Hematopoietic multipotent progenitor cell treated with erythropoietin and hydrocortisone succinate and interleukin-3 and kit ligand, for 8 days (in vitro differentiated cells): ENCODE results near the gene TSLP.

Experiments
- DNase-seq: peaks from one replicate; pipeline ENCODE4 v3.0.0-alpha.2; 2015

TSLP gene

DNA sequence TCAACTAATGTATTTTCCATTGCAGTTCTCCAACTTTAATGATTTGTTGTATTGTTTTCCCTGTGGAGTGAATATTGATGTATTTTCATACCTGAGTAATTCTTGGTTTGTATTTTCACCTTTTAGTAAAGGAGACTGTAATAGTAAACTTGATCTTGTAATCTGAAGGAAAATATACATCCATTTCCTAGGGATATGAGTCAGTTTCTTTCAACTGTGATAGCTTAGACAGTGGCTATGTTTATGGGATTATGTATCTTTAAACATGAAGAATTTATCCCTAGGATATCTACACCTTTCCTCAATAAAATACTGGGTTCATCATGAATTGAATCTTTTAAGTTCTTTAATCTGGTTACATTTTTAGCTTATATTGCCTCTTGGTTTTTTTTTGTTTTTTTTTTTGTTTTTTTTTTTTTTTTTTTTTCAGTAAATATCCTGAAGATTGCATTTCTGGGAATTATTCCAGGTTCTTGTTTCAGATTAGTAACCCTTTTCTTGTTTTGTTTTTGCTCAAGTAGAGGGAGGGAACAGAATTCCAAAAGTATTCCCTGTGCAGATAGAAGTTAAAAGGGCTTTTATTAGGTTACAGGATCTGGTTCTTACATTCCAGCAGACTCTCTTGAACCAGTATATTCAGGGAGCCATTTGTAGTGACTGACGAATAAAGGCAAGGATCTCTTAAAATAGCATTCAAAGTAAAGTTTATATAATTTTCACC lies 27.7 kb downstream of the TSLP start:
- no peak for DNase-seq

DNA sequence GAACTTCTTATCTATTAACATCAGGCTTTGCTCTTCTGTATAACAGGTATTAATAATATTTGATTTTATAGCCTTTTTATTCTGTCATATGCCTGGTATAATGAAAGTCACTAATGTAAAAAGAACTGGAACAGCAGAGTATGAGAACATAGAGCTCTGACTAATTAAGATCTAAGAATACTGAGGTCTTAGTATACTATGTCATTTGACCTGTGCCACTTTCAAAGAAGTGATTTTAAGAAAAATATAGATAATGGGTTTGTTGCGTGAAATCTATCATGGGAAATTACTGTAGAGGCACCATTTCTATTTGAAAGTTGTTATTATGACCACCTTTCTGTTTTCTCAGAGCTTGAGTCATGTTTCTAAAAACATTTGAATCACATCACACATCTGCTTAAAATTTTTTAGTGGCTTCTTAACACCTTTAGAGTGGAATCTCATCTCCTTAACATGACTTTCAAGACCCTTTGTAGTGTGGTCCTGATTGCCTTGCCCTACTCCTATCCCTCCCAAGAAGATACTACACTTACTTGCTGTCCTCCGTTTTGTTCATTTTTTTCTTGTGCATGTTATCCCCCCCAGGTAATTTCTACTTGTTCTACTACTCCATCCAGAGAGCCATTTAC lies 34.9 kb downstream of the TSLP start:
- no peak for DNase-seq

DNA sequence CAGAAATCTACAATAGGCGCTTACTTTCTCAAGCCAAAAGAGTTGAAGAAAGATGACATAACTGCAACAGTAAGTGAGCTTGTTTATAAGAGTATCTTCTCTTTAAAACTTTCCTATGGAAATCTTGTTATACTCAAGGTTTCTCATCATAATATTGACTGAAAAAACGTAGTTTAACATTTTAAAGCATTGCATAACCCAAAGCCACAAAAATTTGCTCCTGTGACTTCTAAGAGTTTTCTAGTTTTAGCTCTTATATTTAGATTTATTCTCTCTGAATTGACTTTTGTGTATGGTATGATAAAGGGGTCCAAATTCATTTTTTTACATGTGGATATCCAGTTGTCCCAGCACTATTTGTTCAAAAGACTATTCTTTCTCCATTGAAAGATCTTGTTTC lies 35.9 kb downstream of the TSLP start:
- DNase-seq, result no peak

- DNase-seq, result no peak
Observed at GRCh38 chr5:111111956-111112355, 40.4 kb downstream of the TSLP start.

GRCh38 chr5:111113678-111114077 lies 42.2 kb downstream of the TSLP start:
- DNase-seq, result no peak

GRCh38 chr5:111115229-111115628 lies 43.7 kb downstream of the TSLP start:
- no peak for DNase-seq

- no peak for DNase-seq
Observed at GRCh38 chr5:111116550-111116949, 45.0 kb downstream of the TSLP start.

- no peak for DNase-seq
Observed at GRCh38 chr5:111117136-111117535, 45.6 kb downstream of the TSLP start.

DNA sequence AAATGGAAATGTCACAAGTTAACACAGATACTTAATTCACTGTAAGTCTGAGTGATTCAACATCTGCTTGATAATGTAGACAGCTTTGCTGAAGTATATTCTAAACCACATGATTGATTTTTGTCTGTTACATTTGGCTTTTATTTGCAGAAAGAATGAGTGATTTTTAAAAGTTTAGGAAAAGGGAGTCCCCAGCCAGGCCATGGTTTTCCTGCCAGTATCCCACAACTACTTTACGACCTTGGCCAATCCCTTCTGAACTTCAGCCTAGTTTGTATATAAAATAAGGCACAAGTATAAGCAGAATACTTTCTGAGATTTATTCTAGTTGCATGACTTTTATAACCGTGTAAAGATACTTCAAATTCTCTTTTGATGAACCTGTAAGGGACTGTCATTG lies 47.7 kb downstream of the TSLP start:
- DNase-seq, result no peak

- no peak for DNase-seq
Observed at GRCh38 chr5:111119856-111120255, 48.3 kb downstream of the TSLP start.

- no peak for DNase-seq
Observed at GRCh38 chr5:111120911-111121310, 49.4 kb downstream of the TSLP start.

DNA sequence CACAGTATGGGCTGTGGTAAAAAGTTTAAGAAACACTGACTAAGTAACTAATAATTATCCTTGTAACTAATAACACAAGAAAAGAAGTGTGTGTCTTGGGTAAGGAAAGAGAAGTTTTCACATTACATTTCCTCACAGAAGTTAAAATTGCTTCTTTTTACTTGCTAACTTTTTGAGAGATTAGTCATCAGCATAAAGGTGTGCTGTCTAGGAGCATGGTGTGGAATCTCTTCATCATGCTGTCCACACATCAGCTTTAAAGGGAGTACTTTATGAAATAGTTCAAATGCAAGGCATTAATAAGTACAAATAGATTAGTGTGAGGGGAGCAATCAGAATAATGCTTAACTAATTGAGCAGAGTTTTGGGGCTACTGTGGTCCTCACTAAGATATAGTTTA lies 50.4 kb downstream of the TSLP start:
- DNase-seq, result no peak

DNA sequence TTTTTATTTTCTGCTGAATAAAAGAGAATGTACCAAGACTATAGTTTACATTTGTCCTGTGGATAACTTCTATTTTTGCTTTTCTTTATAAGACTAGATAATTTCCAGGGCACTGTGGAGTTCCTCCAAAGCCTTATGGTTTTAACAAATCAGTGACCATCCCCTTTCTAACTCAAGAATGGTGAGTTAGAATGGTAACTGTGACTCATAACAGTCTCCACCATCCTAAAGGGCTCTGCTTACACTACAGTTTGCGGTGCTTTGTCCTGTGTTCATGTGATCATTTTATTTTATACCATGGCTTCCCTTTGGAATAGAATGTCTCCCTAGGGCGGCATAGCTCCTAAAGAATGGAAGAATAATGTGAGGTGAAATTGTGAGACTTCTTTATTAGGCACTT lies 50.9 kb downstream of the TSLP start:
- DNase-seq, result no peak

DNA sequence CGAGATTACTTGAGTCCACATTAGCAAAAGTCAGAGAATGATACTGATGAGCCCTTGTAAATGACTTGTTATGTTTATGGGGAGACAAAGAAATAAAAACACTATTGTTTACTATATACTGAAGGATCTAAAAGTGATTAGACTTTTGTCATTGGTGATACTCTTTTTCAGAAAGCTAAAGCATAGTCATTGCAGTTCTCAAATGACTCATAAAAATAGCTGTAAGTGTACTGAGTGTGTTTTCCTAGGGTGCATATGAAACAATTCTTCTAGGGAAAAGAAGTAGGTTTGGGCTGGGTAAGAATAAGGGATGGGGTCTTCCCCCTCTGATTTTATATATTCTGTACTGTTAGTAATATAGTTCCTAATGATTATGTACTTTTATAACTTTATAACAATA lies 53.3 kb downstream of the TSLP start:
- no peak for DNase-seq

DNA sequence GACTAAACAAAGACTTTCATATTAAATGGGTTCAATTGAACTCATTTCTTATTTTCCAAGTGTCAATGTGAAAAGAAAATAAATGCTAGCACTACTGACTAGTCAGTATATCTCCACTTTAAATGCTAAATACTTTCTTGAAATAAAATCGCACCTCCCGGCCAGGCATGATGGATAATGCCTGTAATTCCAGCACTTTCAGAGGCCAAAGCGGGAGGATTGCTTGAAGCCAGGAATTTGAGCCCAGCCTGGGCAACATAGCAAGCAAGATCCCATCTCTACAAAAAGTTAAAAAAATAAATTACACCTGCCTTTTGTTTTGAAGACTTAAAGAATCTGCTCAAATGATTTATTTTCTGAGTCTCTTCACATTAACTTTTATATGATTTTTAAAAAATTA lies 55.4 kb downstream of the TSLP start:
- no peak for DNase-seq
